A673 (cell line): ENCODE measurements around the gene IMMP2L. TPM values are rescaled to one million over a fixed set of nuclear protein-coding genes. Genes with fewer than 3 reads are reported as not detected.

Source experiments
- BruUV-seq: library from RNA; stranded (reverse); fragments of 400-500 nt; replicated peaks from 2 replicates; lab custom pipeline; 2021; lab: Mats Ljungman, UMichigan
- CTCF ChIA-PET: fragments of 300-600 bp; sonication (Branson Sonifier 250); formaldehyde crosslinking; loops from one replicate; lab custom pipeline; 2022; ENCODE audit warnings: antibody characterized with exemption; lab: Charles Lee
- POLR2A ChIA-PET: fragments of 300-600 bp; sonication (Branson Sonifier 250); formaldehyde crosslinking; loops from one replicate; lab custom pipeline; 2022; ENCODE audit warnings: antibody characterized with exemption; ENCODE audit not compliant: low non-redundant PET; lab: Charles Lee
- DNase-seq: peaks from one replicate; pipeline ENCODE4 v3.0.0-alpha.2; 2015; ENCODE audit warnings: low spot score
- H3K27ac ChIP-seq: fragments of 200-600 bp; sonication (generic); 2 replicates; pipeline ENCODE4 v1.5.1; 2016; ENCODE audit warnings: mixed run types, low read depth, mild to moderate bottlenecking, mixed read lengths, antibody characterized with exemption, low read length; ENCODE audit not compliant: poor library complexity, severe bottlenecking
- H3K27me3 ChIP-seq: fragments of 200-600 bp; sonication (generic); replicated peaks from 2 replicates; pipeline ENCODE4 v1.6.1; 2017; ENCODE audit warnings: mixed run types, low read depth, mild to moderate bottlenecking, mixed read lengths, antibody characterized with exemption, low read length; ENCODE audit not compliant: insufficient read depth, poor library complexity
- H3K36me3 ChIP-seq: fragments of 200-600 bp; sonication (generic); 2 replicates; pipeline ENCODE4 v1.6.1; 2016; ENCODE audit warnings: mixed run types, mild to moderate bottlenecking, mixed read lengths, antibody characterized with exemption, low read length; ENCODE audit not compliant: insufficient read depth, poor library complexity, severe bottlenecking
- H3K4me1 ChIP-seq: fragments of 200-600 bp; sonication (generic); 2 replicates; pipeline ENCODE4 v1.6.1; 2017; ENCODE audit warnings: mixed run types, mild to moderate bottlenecking, mixed read lengths, antibody characterized with exemption, low read length; ENCODE audit not compliant: insufficient read depth, poor library complexity, severe bottlenecking
- H3K4me3 ChIP-seq: fragments of 200-600 bp; sonication (generic); 2 replicates; pipeline ENCODE4 v1.5.1; 2016; ENCODE audit warnings: low read depth, mixed run types, mild to moderate bottlenecking, mixed read lengths, low read length; ENCODE audit not compliant: poor library complexity, severe bottlenecking
- H3K9me3 ChIP-seq: fragments of 200-600 bp; sonication (generic); 2 replicates; pipeline ENCODE4 v1.6.1; 2016; ENCODE audit warnings: mixed run types, low read depth, mild to moderate bottlenecking, mixed read lengths, antibody characterized with exemption, low read length; ENCODE audit not compliant: poor library complexity, severe bottlenecking
- EZH2 ChIP-seq: fragments of 200-600 bp; sonication (generic); IDR thresholded peaks from 2 replicates; pipeline ENCODE4 v1.6.1; 2017; ENCODE audit warnings: borderline replicate concordance, low read depth, mild to moderate bottlenecking, mixed read lengths, antibody characterized with exemption, low read length; ENCODE audit not compliant: poor library complexity, severe bottlenecking
- intact Hi-C: fragments of 100-400 bp; cut with micrococcal nuclease; formaldehyde crosslinking; loops from one replicate; pipeline ENCODE4 v1.10.0; 2022; ENCODE audit not compliant: unreplicated experiment
- total RNA-seq: library from RNA; stranded (reverse); gene quantifications from 2 replicates; pipeline ENCODE4 v1.2.3, GENCODE V29; 2021
- TF ChIP-seq, protein P1 (sequence below): fragments of 300-800, 200-600 bp; sonication (generic); conservative IDR thresholded peaks from 2 replicates; pipeline ENCODE4 v1.5.1; 2017; ENCODE audit warnings: low read depth, mild to moderate bottlenecking, antibody characterized with exemption, low read length, moderate library complexity, mixed read lengths

IMMP2L gene
- total RNA-seq, 1 experiment from 2014 or later = 10.0 TPM

DNA sequence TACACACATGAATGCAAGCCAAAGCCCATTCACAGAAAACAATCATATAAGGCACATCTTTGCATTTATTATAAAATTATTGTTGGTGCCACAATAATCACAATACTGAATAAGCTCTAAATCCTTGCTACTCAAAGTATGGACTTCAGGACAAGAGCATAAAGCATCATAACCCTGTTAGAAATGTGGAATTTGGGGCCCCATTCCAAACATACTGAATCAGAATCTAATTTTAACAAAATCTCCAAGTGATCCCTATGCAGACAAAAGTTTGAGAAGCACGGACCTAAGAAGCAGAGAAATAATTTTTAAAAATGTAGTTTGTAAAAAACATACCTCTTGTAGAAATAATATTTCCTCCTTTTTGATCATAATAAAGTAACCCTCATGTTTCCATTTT is 199.2 kb downstream of the IMMP2L start:
- no peak for TF ChIP-seq EZH2
- TF ChIP-seq, protein P1, sequence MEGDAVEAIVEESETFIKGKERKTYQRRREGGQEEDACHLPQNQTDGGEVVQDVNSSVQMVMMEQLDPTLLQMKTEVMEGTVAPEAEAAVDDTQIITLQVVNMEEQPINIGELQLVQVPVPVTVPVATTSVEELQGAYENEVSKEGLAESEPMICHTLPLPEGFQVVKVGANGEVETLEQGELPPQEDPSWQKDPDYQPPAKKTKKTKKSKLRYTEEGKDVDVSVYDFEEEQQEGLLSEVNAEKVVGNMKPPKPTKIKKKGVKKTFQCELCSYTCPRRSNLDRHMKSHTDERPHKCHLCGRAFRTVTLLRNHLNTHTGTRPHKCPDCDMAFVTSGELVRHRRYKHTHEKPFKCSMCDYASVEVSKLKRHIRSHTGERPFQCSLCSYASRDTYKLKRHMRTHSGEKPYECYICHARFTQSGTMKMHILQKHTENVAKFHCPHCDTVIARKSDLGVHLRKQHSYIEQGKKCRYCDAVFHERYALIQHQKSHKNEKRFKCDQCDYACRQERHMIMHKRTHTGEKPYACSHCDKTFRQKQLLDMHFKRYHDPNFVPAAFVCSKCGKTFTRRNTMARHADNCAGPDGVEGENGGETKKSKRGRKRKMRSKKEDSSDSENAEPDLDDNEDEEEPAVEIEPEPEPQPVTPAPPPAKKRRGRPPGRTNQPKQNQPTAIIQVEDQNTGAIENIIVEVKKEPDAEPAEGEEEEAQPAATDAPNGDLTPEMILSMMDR = no peak
- no peak overlapping the region for H3K4me3 ChIP-seq

DNA sequence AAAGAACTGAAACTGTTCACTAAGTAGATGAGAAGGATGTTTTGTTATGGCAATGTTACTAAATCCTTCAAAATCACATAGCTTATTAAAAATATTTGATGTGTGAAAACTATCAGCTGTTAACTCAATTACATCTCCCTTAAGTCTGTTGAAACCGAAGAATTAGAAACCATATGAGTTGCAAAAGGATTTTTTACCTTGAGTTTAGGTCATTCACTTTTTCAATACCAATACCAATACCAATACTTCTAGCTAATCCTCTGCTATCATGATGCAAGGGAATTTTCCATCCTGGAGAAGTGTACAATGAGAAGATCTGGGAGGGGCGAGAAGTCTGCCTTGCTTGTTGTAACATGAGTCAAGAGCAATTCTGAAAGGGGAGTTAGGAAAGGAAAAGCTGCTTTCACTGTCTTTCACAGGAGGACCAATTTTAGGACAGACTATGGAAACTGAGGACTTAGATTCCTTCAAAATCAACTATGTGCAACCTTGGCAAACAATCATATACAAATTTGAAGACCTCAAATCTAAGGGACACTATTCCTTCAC is 199.7 kb downstream of the IMMP2L start:
- ChIA-PET CTCF (no interaction called here), POLR2A (no interaction called here)
- H3K27ac ChIP-seq = no peak overlapping the region
- H3K36me3 ChIP-seq = no peaks in the 10 kb centered on the region
- H3K4me1 ChIP-seq = peaks cover 4% of the 10 kb centered on the region
- intact Hi-C loops = no loop called here
- no peak overlapping the region for H3K4me3 ChIP-seq
- H3K27me3 ChIP-seq = no peaks in the 10 kb centered on the region
- peak; percentile 5 for DNase-seq
- BruUV-seq = no TSS peak
- TF ChIP-seq, protein P1 = no peak
- TF ChIP-seq EZH2 = no peak
- no peaks in the 10 kb centered on the region for H3K9me3 ChIP-seq

More for the DNA sequence above, 199.2 kb downstream of the IMMP2L start:
- CTCF ChIA-PET = no interaction called here
- POLR2A ChIA-PET = no interaction called here
- DNase-seq = no peak
- H3K9me3 ChIP-seq = no peaks in the 10 kb centered on the region
- BruUV-seq = no TSS peak
- no peak overlapping the region for H3K27ac ChIP-seq
- H3K4me1 ChIP-seq = peaks cover 4% of the 10 kb centered on the region
- no peaks in the 10 kb centered on the region for H3K27me3 ChIP-seq
- intact Hi-C loops = no loop called here
- no peaks in the 10 kb centered on the region for H3K36me3 ChIP-seq

DNA sequence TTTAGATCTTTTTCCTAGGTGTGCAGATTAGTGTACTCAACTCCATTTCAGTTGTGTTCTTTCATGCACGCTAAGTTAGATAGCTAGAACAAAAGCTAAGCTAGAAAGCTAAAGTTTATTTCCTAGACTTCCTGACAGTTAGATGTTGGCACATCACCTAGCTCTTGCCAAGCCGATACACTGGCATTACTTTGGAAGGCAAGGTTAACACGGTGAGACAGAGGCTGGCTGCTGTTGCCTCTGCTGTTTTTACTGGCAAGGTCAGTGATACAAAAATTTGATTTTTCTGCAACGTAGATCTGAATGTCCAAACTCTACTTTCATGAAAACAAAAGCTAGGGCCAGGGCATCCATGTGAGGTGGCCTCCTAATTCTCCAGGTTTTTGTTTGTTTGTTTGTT is 203.4 kb downstream of the IMMP2L start:
- intact Hi-C loops = no loop called here
- H3K27me3 ChIP-seq = no peaks in the 10 kb centered on the region
- H3K36me3 ChIP-seq = no peaks in the 10 kb centered on the region
- CTCF ChIA-PET = no interaction called here
- no peak overlapping the region for H3K4me3 ChIP-seq
- TF ChIP-seq, protein P1 = no peak
- peaks cover 8% of the 10 kb centered on the region for H3K4me1 ChIP-seq
- POLR2A ChIA-PET = no interaction called here
- H3K27ac ChIP-seq = no peak overlapping the region
- DNase-seq = no peak
- BruUV-seq = no TSS peak
- H3K9me3 ChIP-seq = no peaks in the 10 kb centered on the region
